Measurements from ENCODE around the gene GNAZ.

The GNAZ gene

DNA sequence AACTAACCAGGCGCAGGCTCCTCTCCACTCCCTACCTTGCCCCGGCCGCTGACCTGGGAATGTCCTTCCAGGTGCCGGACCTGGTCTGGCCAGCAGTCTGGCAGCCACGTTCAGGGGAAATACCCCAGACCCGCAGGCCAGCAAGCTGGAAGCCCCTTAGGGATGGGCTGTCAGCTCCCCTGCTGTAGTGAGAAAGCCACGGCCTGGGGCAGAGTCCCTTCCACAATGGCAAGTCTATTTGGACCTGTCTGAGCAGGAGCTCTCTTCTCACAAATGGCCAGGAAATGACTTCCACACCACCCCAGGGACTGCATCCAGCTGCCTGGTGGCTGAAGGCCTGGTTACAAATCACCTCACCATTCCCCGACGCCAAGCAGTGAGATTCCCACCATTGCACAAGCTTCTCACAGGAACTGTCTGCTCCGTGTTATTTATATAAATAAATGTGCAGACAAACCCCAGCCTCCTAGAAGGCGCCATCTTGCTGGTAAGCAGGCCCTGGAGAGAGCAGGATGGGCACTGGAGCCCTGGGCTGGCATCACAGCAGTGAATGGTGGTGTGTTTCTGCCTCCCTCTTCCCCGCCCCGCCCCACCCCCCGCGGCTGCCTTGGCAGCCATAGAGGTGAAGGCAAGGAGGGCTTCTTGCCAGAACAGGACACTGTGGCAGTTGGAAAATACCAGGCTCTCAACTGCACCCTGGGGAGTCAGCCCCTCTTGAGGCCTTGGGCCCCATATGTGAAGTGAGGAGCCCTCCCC lies 47.8 kb downstream of the GNAZ start:
- no peak overlapping the region for H2BK12ac ChIP-seq (ENCODE audit: low read length)
- H2BK120ac ChIP-seq (ENCODE audit: low read depth, low read length), result no peak overlapping the region
- H3K36me3 ChIP-seq (replicated peaks in 1 of 2; ENCODE audit: control insufficient read depth in 2 of 2, insufficient read depth in 2 of 2, low read length in 2 of 2), result peaks cover 0 to 4% of the 10 kb centered on the region in 2 donors
- H3K14ac ChIP-seq (ENCODE audit: low read length), result no peak overlapping the region
- no peak overlapping the region for H3K4me3 ChIP-seq (ENCODE audit: low read length in 2 of 2)
- peak overlapping the region; percentile 92 for H3K23ac ChIP-seq (ENCODE audit: low read depth, low read length, poor library complexity)
- H3K9ac ChIP-seq (ENCODE audit: low read depth, low read length, poor library complexity), result peak overlapping the region; percentile 36
- no peak overlapping the region for H3K18ac ChIP-seq (ENCODE audit: low read length)
- DNase-seq (ENCODE audit: low spot score), result no peak
- no peak overlapping the region for H2AFZ ChIP-seq (ENCODE audit: low read length)
- no peaks in the 10 kb centered on the region for H3K27me3 ChIP-seq (ENCODE audit: control insufficient read depth in 3 of 3, insufficient read depth in 3 of 3, low read depth in 1 of 3, low read length in 3 of 3)
- no peak overlapping the region for H3K4ac ChIP-seq (ENCODE audit: low read length)
- H4K91ac ChIP-seq (ENCODE audit: low read depth, low read length, poor library complexity), result no peak overlapping the region
- H3K4me2 ChIP-seq (ENCODE audit: insufficient read depth, low read length, poor library complexity, severe bottlenecking), result no peak overlapping the region
- no peak overlapping the region for H2AK5ac ChIP-seq (ENCODE audit: low read depth, low read length)
- peak overlapping the region; percentile 42 for H2BK5ac ChIP-seq (ENCODE audit: low read length)
- H3K4me1 ChIP-seq (ENCODE audit: control insufficient read depth in 2 of 2, insufficient read depth in 1 of 2, low read depth in 1 of 2, low read length in 2 of 2), result peaks cover 0 to 4% of the 10 kb centered on the region in 2 donors
- no peaks in the 10 kb centered on the region for H3K9me3 ChIP-seq (replicated peaks in 1 of 2; ENCODE audit: control insufficient read depth in 2 of 2, insufficient read depth in 1 of 2, low read depth in 1 of 2, low read length in 2 of 2)
- no peak overlapping the region for H2BK15ac ChIP-seq (ENCODE audit: low read length)
- H3K79me1 ChIP-seq (ENCODE audit: low read depth, low read length), result peaks cover 8% of the 10 kb centered on the region
- H4K8ac ChIP-seq (ENCODE audit: low read depth, low read length), result no peak overlapping the region
- H3K27ac ChIP-seq (replicated peaks; ENCODE audit: low read length), result no peak overlapping the region
- no CpG with 5 or more reads among the region's 15 CpGs for WGBS, 2 donors (ENCODE audit: extremely low coverage in 2 of 2, insufficient read length in 2 of 2, insufficient replicate concordance in 1 of 2)

- Histone ChIP-seq H2AFZ (ENCODE audit: low read length) (no peak overlapping the region), H2AK5ac (ENCODE audit: low read depth, low read length) (no peak overlapping the region), H4K8ac (ENCODE audit: low read depth, low read length) (peak overlapping the region; percentile 56), H3K27ac (replicated peaks; ENCODE audit: low read length) (no peak overlapping the region), H3K18ac (ENCODE audit: low read length) (peak overlapping the region; percentile 59), H3K9me3 (replicated peaks in 1 of 2; ENCODE audit: control insufficient read depth in 2 of 2, insufficient read depth in 1 of 2, low read depth in 1 of 2, low read length in 2 of 2) (no peaks in the 10 kb centered on the region), H4K91ac (ENCODE audit: low read depth, low read length, poor library complexity) (no peak overlapping the region), H3K4ac (ENCODE audit: low read length) (no peak overlapping the region), H2BK12ac (ENCODE audit: low read length) (peak overlapping the region; percentile 64), H3K4me3 (ENCODE audit: low read length in 2 of 2) (peak overlapping the region in 1 of 2 donors; percentile 9), H2BK15ac (ENCODE audit: low read length) (peak overlapping the region; percentile 6), H3K4me2 (ENCODE audit: insufficient read depth, low read length, poor library complexity, severe bottlenecking) (no peak overlapping the region), H3K14ac (ENCODE audit: low read length) (peak overlapping the region; percentile 63), H3K23ac (ENCODE audit: low read depth, low read length, poor library complexity) (peak overlapping the region; percentile 92), H3K4me1 (ENCODE audit: control insufficient read depth in 2 of 2, insufficient read depth in 1 of 2, low read depth in 1 of 2, low read length in 2 of 2) (peaks cover 0 to 4% of the 10 kb centered on the region in 2 donors), H3K9ac (ENCODE audit: low read depth, low read length, poor library complexity) (peak overlapping the region; percentile 56), H2BK5ac (ENCODE audit: low read length) (peak overlapping the region; percentile 44), H3K27me3 (ENCODE audit: control insufficient read depth in 3 of 3, insufficient read depth in 3 of 3, low read depth in 1 of 3, low read length in 3 of 3) (no peaks in the 10 kb centered on the region), H3K79me1 (ENCODE audit: low read depth, low read length) (peaks cover 10% of the 10 kb centered on the region), H2BK120ac (ENCODE audit: low read depth, low read length) (no peak overlapping the region), H3K36me3 (replicated peaks in 1 of 2; ENCODE audit: control insufficient read depth in 2 of 2, insufficient read depth in 2 of 2, low read length in 2 of 2) (peaks cover 4 to 11% of the 10 kb centered on the region in 2 donors)
- no peak for DNase-seq (ENCODE audit: low spot score)
- WGBS, 2 donors (ENCODE audit: extremely low coverage in 2 of 2, insufficient read length in 2 of 2, insufficient replicate concordance in 1 of 2), result no CpG with 5 or more reads among the region's 7 CpGs
These were observed 48.6 kb downstream of the GNAZ start for GRCh38 chr22:23118647-23119493.

- Histone ChIP-seq H3K14ac (ENCODE audit: low read length) (no peak overlapping the region), H3K79me1 (ENCODE audit: low read depth, low read length) (peaks cover 10% of the 10 kb centered on the region), H3K4ac (ENCODE audit: low read length) (no peak overlapping the region), H2AFZ (ENCODE audit: low read length) (no peak overlapping the region), H3K4me2 (ENCODE audit: insufficient read depth, low read length, poor library complexity, severe bottlenecking) (no peak overlapping the region), H3K36me3 (replicated peaks in 1 of 2; ENCODE audit: control insufficient read depth in 2 of 2, insufficient read depth in 2 of 2, low read length in 2 of 2) (peaks cover 4 to 14% of the 10 kb centered on the region in 2 donors), H3K9ac (ENCODE audit: low read depth, low read length, poor library complexity) (peak overlapping the region; percentile 56), H2BK15ac (ENCODE audit: low read length) (no peak overlapping the region), H3K27me3 (ENCODE audit: control insufficient read depth in 3 of 3, insufficient read depth in 3 of 3, low read depth in 1 of 3, low read length in 3 of 3) (no peaks in the 10 kb centered on the region), H2BK5ac (ENCODE audit: low read length) (peak overlapping the region; percentile 44), H3K4me1 (ENCODE audit: control insufficient read depth in 2 of 2, insufficient read depth in 1 of 2, low read depth in 1 of 2, low read length in 2 of 2) (peaks cover 0 to 4% of the 10 kb centered on the region in 2 donors), H2AK5ac (ENCODE audit: low read depth, low read length) (no peak overlapping the region), H4K8ac (ENCODE audit: low read depth, low read length) (no peak overlapping the region), H3K23ac (ENCODE audit: low read depth, low read length, poor library complexity) (peak overlapping the region; percentile 92), H3K9me3 (replicated peaks in 1 of 2; ENCODE audit: control insufficient read depth in 2 of 2, insufficient read depth in 1 of 2, low read depth in 1 of 2, low read length in 2 of 2) (no peaks in the 10 kb centered on the region), H2BK120ac (ENCODE audit: low read depth, low read length) (no peak overlapping the region), H2BK12ac (ENCODE audit: low read length) (no peak overlapping the region), H3K18ac (ENCODE audit: low read length) (no peak overlapping the region), H3K4me3 (ENCODE audit: low read length in 2 of 2) (no peak overlapping the region), H3K27ac (replicated peaks; ENCODE audit: low read length) (no peak overlapping the region), H4K91ac (ENCODE audit: low read depth, low read length, poor library complexity) (no peak overlapping the region)
- DNase-seq (ENCODE audit: low spot score), result no peak
- no CpG with 5 or more reads among the region's 15 CpGs for WGBS, 2 donors (ENCODE audit: extremely low coverage in 2 of 2, insufficient read length in 2 of 2, insufficient replicate concordance in 1 of 2)
These were observed 49.4 kb downstream of the GNAZ start for GRCh38 chr22:23119494-23120414.

Data from neuronal stem cell (in vitro differentiated cells).